Nephron progenitor cell (in vitro differentiated cells): ENCODE measurements around the gene TBC1D22A.

ENCODE experiments used
- DNase-seq: peaks from one replicate; pipeline ENCODE4 v3.0.0; 2021
- H3K27ac Mint-ChIP-seq: 2 replicates; pipeline ENCODE4 v1.8.0; 2021; ENCODE audit warnings: mild to moderate bottlenecking, moderate library complexity, mixed read lengths
- H3K27me3 Mint-ChIP-seq: 2 replicates; pipeline ENCODE4 v1.8.0; 2021; ENCODE audit warnings: mild to moderate bottlenecking, low read depth, mixed read lengths; ENCODE audit not compliant: poor library complexity
- H3K36me3 Mint-ChIP-seq: 2 replicates; pipeline ENCODE4 v1.8.0; 2021; ENCODE audit warnings: low read depth, mixed read lengths
- H3K4me1 Mint-ChIP-seq: 2 replicates; pipeline ENCODE4 v1.8.0; 2021; ENCODE audit warnings: mixed read lengths
- H3K4me3 Mint-ChIP-seq: 2 replicates; pipeline ENCODE4 v1.8.0; 2021; ENCODE audit warnings: mild to moderate bottlenecking, moderate library complexity, mixed read lengths
- H3K9me3 Mint-ChIP-seq: 2 replicates; pipeline ENCODE4 v1.8.0; 2021; ENCODE audit warnings: mild to moderate bottlenecking, moderate library complexity, mixed read lengths
- CTCF ChIP-seq: fragments of 200-600 bp; sonication (generic); IDR thresholded peaks from 2 replicates; pipeline ENCODE4 v1.5.0; 2021; ENCODE audit warnings: antibody characterized with exemption

TBC1D22A gene

GRCh38 chr22:46929046-46929709 is 166.7 kb downstream of the TBC1D22A start:
- H3K36me3 Mint-ChIP-seq: peaks cover 53% of the 10 kb centered on the region
- DNase-seq: no peak
- no peak for TF ChIP-seq CTCF
- no peak overlapping the region for H3K27ac Mint-ChIP-seq
- H3K9me3 Mint-ChIP-seq: no peaks in the 10 kb centered on the region
- H3K27me3 Mint-ChIP-seq: no peaks in the 10 kb centered on the region
- peaks cover 21% of the 10 kb centered on the region for H3K4me1 Mint-ChIP-seq
- no peak overlapping the region for H3K4me3 Mint-ChIP-seq

- H3K9me3 Mint-ChIP-seq: no peaks in the 10 kb centered on the region
- no peaks in the 10 kb centered on the region for H3K27me3 Mint-ChIP-seq
- no peak overlapping the region for H3K4me3 Mint-ChIP-seq
- DNase-seq: no peak
- peaks cover 27% of the 10 kb centered on the region for H3K4me1 Mint-ChIP-seq
- TF ChIP-seq CTCF: no peak
- H3K27ac Mint-ChIP-seq: no peak overlapping the region
- peaks cover 52% of the 10 kb centered on the region for H3K36me3 Mint-ChIP-seq
These were observed 167.3 kb downstream of the TBC1D22A start for GRCh38 chr22:46929710-46930204.

- no peaks in the 10 kb centered on the region for H3K27me3 Mint-ChIP-seq
- no peak overlapping the region for H3K4me3 Mint-ChIP-seq
- H3K4me1 Mint-ChIP-seq: peaks cover 43% of the 10 kb centered on the region
- peaks cover 51% of the 10 kb centered on the region for H3K36me3 Mint-ChIP-seq
- TF ChIP-seq CTCF: no peak
- DNase-seq: no peak
- peaks cover 5% of the 10 kb centered on the region for H3K9me3 Mint-ChIP-seq
- H3K27ac Mint-ChIP-seq: no peak overlapping the region
These were observed 169.0 kb downstream of the TBC1D22A start for GRCh38 chr22:46931414-46931813.

GRCh38 chr22:46931881-46932280 is 169.4 kb downstream of the TBC1D22A start:
- H3K9me3 Mint-ChIP-seq: peaks cover 5% of the 10 kb centered on the region

GRCh38 chr22:46933040-46933930 is 170.8 kb downstream of the TBC1D22A start:
- peak overlapping the region; percentile 81 for H3K27ac Mint-ChIP-seq
- H3K36me3 Mint-ChIP-seq: peaks cover 40% of the 10 kb centered on the region
- H3K27me3 Mint-ChIP-seq: no peaks in the 10 kb centered on the region
- H3K9me3 Mint-ChIP-seq: peaks cover 5% of the 10 kb centered on the region
- no peak for TF ChIP-seq CTCF
- no peak overlapping the region for H3K4me3 Mint-ChIP-seq
- no peak for DNase-seq
- peaks cover 46% of the 10 kb centered on the region for H3K4me1 Mint-ChIP-seq

More at GRCh38 chr22:46931881-46932280, 169.4 kb downstream of the TBC1D22A start:
- H3K4me3 Mint-ChIP-seq: no peak overlapping the region
- peaks cover 46% of the 10 kb centered on the region for H3K4me1 Mint-ChIP-seq
- H3K27me3 Mint-ChIP-seq: no peaks in the 10 kb centered on the region
- no peak overlapping the region for H3K27ac Mint-ChIP-seq
- DNase-seq: no peak
- no peak for TF ChIP-seq CTCF
- H3K36me3 Mint-ChIP-seq: peaks cover 50% of the 10 kb centered on the region
